Fibroblast of the aortic adventitia (primary cell): ENCODE data around the gene THOC6. TPM values are rescaled to one million over a fixed set of nuclear protein-coding genes. Genes with fewer than 3 reads are reported as not detected.

Experiments used
- DNase-seq: peaks from one replicate; pipeline ENCODE4 v3.0.0-alpha.2; 2010; ENCODE audit warnings: low read depth
- H3K4me3 ChIP-seq: 2 replicates; pipeline ENCODE4 v1.5.1; 2011; ENCODE audit warnings: low read depth, mild to moderate bottlenecking, control low read depth, low read length, moderate library complexity
- total RNA-seq: library from RNA; depleted of rRNA; stranded (reverse); fragments of >200 nt; gene quantifications from 2 replicates; pipeline ENCODE4 v1.2.3, GENCODE V29; 2012; ENCODE audit warnings: low replicate concordance
- TF ChIP-seq, protein P1 (sequence below): IDR thresholded peaks from 2 replicates; pipeline ENCODE4 v1.5.1; 2011; ENCODE audit warnings: mild to moderate bottlenecking, low read length, control low read depth, inconsistent platforms; ENCODE audit not compliant: insufficient read depth

The THOC6 gene
- total RNA-seq, 1 donor = 30.2 TPM

DNA sequence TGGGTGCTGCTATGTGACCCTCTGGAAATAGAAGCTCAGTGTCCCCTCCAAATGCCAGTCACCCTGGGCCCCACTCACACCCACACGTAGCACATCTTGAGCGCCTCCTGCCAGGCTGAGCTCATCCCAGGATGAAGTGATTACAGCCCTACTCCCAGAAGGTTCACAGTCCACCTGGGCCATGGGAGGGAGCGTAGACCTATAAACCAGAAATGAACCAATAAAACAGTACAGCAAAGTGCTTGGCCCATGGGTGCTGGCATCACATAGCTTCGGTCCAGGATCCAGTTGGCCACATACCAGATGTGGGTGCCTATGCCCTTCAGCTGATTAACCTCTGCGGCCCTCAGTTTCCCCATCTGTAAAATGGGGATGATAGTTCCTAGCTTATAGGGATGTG is 15.1 kb downstream of the THOC6 start:
- H3K4me3 ChIP-seq = no peak overlapping the region
- no peak for DNase-seq
- TF ChIP-seq, protein P1, sequence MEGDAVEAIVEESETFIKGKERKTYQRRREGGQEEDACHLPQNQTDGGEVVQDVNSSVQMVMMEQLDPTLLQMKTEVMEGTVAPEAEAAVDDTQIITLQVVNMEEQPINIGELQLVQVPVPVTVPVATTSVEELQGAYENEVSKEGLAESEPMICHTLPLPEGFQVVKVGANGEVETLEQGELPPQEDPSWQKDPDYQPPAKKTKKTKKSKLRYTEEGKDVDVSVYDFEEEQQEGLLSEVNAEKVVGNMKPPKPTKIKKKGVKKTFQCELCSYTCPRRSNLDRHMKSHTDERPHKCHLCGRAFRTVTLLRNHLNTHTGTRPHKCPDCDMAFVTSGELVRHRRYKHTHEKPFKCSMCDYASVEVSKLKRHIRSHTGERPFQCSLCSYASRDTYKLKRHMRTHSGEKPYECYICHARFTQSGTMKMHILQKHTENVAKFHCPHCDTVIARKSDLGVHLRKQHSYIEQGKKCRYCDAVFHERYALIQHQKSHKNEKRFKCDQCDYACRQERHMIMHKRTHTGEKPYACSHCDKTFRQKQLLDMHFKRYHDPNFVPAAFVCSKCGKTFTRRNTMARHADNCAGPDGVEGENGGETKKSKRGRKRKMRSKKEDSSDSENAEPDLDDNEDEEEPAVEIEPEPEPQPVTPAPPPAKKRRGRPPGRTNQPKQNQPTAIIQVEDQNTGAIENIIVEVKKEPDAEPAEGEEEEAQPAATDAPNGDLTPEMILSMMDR = no peak

DNA sequence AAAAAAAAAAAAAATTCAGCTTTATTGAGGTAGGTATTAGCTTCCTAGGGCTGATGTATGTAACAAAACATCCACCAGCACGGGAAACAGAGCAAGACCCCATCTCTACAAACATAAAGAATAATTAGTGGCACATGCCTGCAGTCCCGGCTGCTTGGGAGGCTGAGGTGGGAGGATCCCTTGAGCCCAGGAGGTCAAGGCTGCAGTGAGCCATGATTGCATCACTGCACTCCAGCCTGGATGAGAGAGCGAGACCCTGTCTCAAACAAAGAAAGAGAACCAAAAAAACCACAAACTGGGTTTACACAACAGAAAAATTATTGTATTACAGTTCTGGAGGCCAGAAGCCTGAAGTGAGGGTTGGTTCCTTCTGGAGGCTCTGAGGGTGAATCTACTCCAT is 18.5 kb downstream of the THOC6 start:
- no peak overlapping the region for H3K4me3 ChIP-seq
- TF ChIP-seq, protein P1 = no peak
- no peak for DNase-seq

DNA sequence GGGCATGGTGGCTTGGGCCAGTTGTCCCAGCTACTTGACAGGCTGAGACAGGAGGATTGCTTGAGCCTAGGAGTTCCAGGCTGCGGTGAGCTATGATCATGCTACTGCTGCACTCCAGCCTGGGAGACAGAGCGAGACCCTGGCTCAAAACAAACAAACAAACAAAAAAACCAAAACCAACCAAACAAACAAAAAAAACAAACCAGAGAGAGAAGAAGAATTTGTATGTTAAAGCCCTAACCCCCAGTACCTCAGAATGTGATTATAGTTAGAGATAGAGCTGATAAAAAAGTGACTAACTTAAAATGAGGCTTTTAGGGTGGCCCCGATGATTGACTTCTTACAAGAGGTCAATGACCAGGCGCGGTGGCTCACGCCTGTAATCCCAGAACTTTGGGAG is 20.9 kb downstream of the THOC6 start:
- H3K4me3 ChIP-seq = no peak overlapping the region
- TF ChIP-seq, protein P1 = no peak
- no peak for DNase-seq

DNA sequence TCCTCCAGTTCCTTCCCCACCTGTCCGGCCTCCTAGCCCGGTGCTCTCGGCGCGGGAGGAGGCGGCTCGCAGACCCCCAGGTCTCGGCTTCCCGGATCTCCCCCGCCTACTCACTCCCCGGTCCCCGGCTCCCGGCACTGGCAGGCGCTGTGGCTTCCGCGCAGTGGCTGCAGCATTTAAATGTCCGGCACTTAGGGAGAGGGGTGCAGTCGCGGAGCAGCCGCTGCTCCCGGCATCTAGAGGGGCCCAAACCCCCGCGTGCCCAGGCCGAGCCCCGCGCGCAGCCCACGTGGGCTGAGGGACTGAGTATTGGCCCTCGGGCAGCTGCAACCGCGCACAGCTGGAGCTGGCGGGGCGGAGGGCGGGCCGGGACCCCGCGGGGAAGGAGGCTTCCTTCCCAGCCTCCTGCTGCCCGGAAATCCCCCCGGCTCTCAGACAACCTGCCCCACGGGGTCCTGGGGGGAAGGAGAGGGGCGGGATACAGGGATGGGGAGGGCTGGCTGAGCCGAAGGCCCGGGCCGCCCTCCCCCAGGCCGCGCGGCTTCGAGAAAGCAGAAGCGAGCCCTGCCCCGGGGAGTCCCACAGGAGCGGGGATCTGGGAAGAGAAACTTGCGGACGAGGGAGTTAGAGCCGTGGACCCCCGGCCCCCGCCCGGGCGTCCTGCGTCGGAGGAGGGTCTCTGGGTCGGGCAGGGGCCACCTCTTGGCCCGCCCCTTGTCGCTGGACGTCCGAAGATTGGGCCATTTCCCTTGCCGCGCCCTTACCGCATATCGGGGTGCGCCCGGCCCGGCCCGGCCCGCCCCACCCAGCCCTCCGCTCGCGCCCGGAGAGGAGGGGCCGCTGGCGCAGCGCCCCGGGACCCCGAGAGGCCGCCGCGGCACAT is 22.2 kb downstream of the THOC6 start, which contains the start of gene MMP25:
Gene MMP25, plus strand, starts transcription at position 804 of the 883 bp plus-strand sequence. CDS start 357 bp downstream, outside the sequence.
- peak within 1 kb of the TSS; percentile 53 for H3K4me3 ChIP-seq
- TF ChIP-seq, protein P1 = no peak
- DNase-seq = no peak

DNA sequence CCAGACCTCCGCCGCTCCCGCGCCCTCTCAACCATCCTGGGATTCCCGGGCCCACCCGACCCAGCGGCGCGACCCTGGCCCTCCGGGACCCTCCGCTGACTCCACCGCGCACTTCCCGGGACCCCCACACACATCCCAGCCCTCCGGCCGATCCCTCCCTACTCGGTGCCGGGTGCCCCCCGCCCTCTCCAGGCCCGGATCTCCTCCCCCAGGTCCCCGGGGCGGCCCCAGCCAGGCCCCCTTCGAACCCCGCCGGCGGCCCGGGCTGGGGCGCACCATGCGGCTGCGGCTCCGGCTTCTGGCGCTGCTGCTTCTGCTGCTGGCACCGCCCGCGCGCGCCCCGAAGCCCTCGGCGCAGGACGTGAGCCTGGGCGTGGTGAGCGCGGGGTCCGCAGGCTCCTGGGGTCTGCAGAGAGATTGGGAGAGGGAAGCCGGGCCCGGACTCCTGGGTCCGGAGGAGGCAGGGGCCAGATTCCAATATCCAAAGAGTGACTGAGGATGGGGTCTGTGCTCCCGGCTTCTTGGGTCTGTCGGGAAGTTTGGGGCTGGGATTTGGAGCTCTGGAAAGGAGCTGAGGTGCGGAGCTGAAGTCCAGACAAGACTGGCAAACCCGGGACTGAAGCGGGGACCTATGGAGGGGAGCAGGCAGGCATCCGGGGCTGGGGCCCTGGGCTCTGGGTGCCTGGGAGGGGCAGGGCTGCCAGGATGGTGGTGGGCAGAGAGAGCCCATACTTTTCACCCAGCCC is 23.0 kb downstream of the THOC6 start:
- no peak for DNase-seq
- TF ChIP-seq, protein P1 = no peak
- H3K4me3 ChIP-seq = no peak overlapping the region

DNA sequence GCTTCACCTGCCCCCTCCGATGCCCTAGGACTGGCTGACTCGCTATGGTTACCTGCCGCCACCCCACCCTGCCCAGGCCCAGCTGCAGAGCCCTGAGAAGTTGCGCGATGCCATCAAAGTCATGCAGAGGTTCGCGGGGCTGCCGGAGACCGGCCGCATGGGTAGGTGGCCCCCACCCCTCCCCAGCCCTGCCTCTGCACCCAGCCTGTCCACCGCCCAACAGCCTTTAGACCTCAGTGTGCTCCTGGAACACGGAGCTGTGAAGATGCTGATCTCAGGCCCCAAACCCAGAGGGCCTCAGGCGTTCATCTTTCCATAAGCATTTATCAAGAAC is 23.5 kb downstream of the THOC6 start:
- H3K4me3 ChIP-seq = no peak overlapping the region
- DNase-seq = no peak
- TF ChIP-seq, protein P1 = no peak
